Measurements from ENCODE around the gene BMP2K. TPM values are rescaled to one million over a fixed set of nuclear protein-coding genes. Genes with fewer than 3 reads are reported as not detected.

The BMP2K gene
- total RNA-seq = 10 to 100 TPM; 16.9 to 25.0 TPM

DNA sequence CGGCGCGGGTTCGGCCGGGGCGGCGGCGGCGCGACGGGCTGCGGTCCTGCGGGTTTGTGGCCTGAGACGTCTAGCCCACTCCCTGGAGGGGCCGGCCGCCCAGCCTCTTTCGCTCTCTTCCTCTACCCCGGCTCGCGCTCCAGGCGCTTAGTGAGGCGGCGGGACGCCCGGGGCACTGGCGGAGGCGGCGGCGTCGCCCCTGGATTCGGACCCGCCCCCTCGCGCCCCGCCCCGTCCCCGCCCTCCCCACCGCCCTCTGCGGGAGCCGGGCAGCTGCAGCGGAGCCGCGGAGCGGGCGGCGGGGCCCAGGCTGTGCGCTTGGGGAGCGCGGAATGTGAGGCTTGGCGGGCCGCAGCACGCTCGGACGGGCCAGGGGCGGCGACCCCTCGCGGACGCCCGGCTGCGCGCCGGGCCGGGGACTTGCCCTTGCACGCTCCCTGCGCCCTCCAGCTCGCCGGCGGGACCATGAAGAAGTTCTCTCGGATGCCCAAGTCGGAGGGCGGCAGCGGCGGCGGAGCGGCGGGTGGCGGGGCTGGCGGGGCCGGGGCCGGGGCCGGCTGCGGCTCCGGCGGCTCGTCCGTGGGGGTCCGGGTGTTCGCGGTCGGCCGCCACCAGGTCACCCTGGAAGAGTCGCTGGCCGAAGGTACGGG is at the start of gene BMP2K:
BMP2K (plus strand) TSS at position 272 of the 650 bp plus-strand sequence; CDS start at position 466, 194 bp downstream.
- Mint-ChIP-seq H3K9me3 (no peaks in the 10 kb centered on the region), H3K27ac (peak within 1 kb of the TSS; percentile 95 to 97), H3K36me3 (peaks cover 0 to 16% of the 10 kb centered on the region in 2 donors)
- peak; percentile 82 to 84 for ATAC-seq
- DNase-seq (ENCODE audit: low spot score in 2 of 2) = peak; percentile 73 to 90

- Mint-ChIP-seq H3K36me3 (no peaks in the 10 kb centered on the region), H3K9me3 (no peaks in the 10 kb centered on the region), H3K27ac (no peak overlapping the region)
- DNase-seq (ENCODE audit: low spot score in 2 of 2) (no peak), ATAC-seq (no peak)
Observed at GRCh38 chr4:78726546-78726945, 49.6 kb upstream of the BMP2K start.

- DNase-seq (ENCODE audit: low spot score in 2 of 2) = no peak
- no peak for ATAC-seq
- H3K27ac Mint-ChIP-seq = no peak overlapping the region
- H3K36me3 Mint-ChIP-seq = no peaks in the 10 kb centered on the region
- no peaks in the 10 kb centered on the region for H3K9me3 Mint-ChIP-seq
Observed at GRCh38 chr4:78732332-78733104, 43.6 kb upstream of the BMP2K start.

GRCh38 chr4:78734441-78735162 is 41.5 kb upstream of the BMP2K start:
- Mint-ChIP-seq H3K9me3 (no peaks in the 10 kb centered on the region), H3K36me3 (no peaks in the 10 kb centered on the region), H3K27ac (no peak overlapping the region)
- DNase-seq (ENCODE audit: low spot score in 2 of 2) = no peak
- ATAC-seq = no peak

DNA sequence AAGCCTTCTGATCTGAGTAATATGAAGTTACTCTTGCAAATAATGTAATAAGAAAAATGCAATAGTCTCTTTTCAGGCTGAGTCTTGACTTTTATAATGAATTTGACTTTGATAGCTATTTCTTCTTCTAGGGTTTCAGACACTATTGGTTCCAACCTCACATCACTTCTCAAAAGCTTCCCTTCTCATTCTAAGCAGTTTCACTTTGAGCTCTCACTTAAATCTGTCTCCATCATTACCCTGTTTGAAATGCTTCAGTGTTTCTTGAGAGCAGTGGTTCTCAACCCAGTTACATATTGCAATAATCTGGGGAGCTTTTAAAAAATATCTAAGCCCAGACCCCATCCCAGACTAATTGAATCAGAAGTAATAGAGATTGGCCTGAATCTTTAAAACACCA is 40.5 kb upstream of the BMP2K start:
- DNase-seq (ENCODE audit: low spot score in 2 of 2) (no peak), ATAC-seq (peak in 1 of 2 donors; percentile 40)
- Mint-ChIP-seq H3K9me3 (no peaks in the 10 kb centered on the region), H3K36me3 (no peaks in the 10 kb centered on the region), H3K27ac (no peak overlapping the region)

DNA sequence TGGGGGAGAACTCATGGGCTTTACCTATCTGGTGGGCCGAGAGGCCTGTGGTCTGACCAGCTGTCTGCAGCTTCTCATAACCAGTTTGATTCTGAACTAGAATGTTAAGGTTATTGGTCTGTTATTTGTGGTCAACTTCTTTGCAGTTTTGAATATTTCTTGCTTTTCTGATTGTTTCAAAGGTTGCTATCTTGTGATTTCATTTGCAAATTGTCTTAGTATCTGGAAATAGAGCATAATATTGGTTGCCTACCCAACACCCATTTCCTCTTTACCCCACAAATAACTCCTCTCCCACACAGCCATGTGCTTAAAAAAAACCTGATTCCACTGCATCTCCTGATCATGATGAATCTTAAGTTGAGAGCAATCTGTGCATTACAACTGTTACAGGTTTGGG is 39.1 kb upstream of the BMP2K start:
- DNase-seq (ENCODE audit: low spot score in 2 of 2) (no peak), ATAC-seq (no peak)
- Mint-ChIP-seq H3K9me3 (no peaks in the 10 kb centered on the region), H3K27ac (no peak overlapping the region), H3K36me3 (no peaks in the 10 kb centered on the region)

GRCh38 chr4:78737973-78738372 is 38.2 kb upstream of the BMP2K start:
- ATAC-seq (no peak), DNase-seq (ENCODE audit: low spot score in 2 of 2) (no peak)
- Mint-ChIP-seq H3K27ac (no peak overlapping the region), H3K9me3 (no peaks in the 10 kb centered on the region), H3K36me3 (no peaks in the 10 kb centered on the region)

- no peaks in the 10 kb centered on the region for H3K9me3 Mint-ChIP-seq
- H3K36me3 Mint-ChIP-seq = no peaks in the 10 kb centered on the region
- ATAC-seq = peak in 1 of 2 donors; percentile 63
- no peak for DNase-seq (ENCODE audit: low spot score in 2 of 2)
- no peak overlapping the region for H3K27ac Mint-ChIP-seq
Observed at GRCh38 chr4:78742300-78742699, 33.9 kb upstream of the BMP2K start.

DNA sequence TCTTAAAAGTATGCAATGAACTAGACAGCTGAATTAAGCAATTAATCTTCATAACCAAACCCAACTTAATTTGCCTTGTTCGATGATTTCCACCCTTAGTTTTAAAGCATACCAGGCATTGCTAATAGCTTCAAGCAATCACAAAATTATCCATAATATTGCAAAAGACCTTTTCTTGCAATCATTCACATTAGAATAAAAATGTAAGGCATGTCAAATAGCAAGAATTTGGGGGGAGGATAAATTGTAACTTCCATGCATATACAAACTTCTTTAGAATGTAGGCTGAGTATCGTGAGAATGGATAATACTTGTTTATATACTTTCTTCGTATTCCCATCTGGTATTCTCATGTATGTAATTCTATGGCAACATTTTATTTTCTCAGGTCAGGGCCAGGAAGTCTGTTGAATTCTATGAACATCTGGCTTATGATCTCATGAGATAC is 28.7 kb upstream of the BMP2K start:
- no peaks in the 10 kb centered on the region for H3K36me3 Mint-ChIP-seq
- no peak for DNase-seq (ENCODE audit: low spot score in 2 of 2)
- no peak for ATAC-seq
- no peak overlapping the region for H3K27ac Mint-ChIP-seq
- no peaks in the 10 kb centered on the region for H3K9me3 Mint-ChIP-seq

DNA sequence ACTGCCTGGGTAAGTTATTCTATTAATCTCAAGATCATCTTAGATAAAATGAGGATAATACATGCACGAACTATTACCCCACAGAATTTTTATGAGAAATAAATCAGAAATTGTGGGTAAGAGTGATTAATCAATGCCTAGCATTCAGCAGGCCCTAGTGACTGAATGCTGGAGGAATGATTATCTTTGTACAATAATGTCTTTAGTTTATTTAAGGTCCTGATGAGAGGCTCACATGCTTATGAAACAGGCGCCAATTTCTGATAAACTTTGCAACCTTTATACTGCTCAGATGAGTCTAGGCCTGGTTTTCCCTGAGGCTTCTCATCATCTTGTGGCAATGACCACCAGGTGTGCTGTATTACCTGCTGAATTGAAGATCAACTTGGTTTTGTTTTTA is 27.8 kb upstream of the BMP2K start:
- H3K36me3 Mint-ChIP-seq = no peaks in the 10 kb centered on the region
- no peaks in the 10 kb centered on the region for H3K9me3 Mint-ChIP-seq
- no peak for ATAC-seq
- no peak overlapping the region for H3K27ac Mint-ChIP-seq
- DNase-seq (ENCODE audit: low spot score in 2 of 2) = no peak

GRCh38 chr4:78749258-78749971 is 26.7 kb upstream of the BMP2K start:
- Mint-ChIP-seq H3K27ac (no peak overlapping the region), H3K36me3 (no peaks in the 10 kb centered on the region), H3K9me3 (no peaks in the 10 kb centered on the region)
- DNase-seq (ENCODE audit: low spot score in 2 of 2) (no peak), ATAC-seq (peak; percentile 18 to 57)

DNA sequence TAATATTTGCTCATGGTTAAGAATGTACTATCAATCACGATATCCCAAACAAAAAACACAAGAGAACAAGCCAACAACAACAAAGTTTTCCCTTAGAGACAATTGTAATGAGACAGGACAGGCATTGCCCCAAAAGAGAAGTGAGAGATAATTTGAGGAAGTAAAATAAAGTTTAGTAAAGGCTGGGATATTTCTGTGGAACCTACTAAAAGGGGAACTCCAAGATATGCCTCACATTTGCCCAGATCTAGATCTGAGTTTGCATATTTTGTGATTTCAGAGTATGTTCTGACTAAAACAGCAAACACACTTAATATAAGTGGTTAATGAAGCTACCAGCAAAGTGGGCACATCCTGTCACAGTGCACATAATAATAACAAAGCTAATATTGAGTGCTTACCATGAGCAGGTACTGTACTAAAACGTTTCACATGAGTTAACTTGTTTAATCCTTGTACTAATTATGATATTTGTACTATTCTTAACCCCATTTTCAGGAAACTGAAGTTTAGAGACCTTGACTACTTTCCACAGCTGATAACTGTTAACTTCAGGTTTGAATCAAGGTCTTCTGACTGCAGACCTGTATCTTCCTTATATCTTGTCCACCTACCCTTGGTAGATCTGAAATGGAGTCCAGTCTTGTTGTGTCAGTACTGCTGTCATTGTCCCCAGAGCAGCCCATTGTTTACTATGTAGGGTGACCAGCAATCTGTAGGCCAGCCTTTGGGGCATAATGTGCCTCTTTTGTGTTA is 26.0 kb upstream of the BMP2K start:
- Mint-ChIP-seq H3K27ac (no peak overlapping the region), H3K9me3 (no peaks in the 10 kb centered on the region), H3K36me3 (no peaks in the 10 kb centered on the region)
- no peak for DNase-seq (ENCODE audit: low spot score in 2 of 2)
- no peak for ATAC-seq

GRCh38 chr4:78753091-78753490 is 23.1 kb upstream of the BMP2K start:
- no peak for ATAC-seq
- no peak overlapping the region for H3K27ac Mint-ChIP-seq
- H3K36me3 Mint-ChIP-seq = no peaks in the 10 kb centered on the region
- no peak for DNase-seq (ENCODE audit: low spot score in 2 of 2)
- H3K9me3 Mint-ChIP-seq = no peaks in the 10 kb centered on the region

GRCh38 chr4:78754872-78755271 is 21.3 kb upstream of the BMP2K start:
- DNase-seq (ENCODE audit: low spot score in 2 of 2) (no peak), ATAC-seq (no peak)
- H3K27ac Mint-ChIP-seq = no peak overlapping the region
- H3K9me3 Mint-ChIP-seq = no peaks in the 10 kb centered on the region
- H3K36me3 Mint-ChIP-seq = no peaks in the 10 kb centered on the region

DNA sequence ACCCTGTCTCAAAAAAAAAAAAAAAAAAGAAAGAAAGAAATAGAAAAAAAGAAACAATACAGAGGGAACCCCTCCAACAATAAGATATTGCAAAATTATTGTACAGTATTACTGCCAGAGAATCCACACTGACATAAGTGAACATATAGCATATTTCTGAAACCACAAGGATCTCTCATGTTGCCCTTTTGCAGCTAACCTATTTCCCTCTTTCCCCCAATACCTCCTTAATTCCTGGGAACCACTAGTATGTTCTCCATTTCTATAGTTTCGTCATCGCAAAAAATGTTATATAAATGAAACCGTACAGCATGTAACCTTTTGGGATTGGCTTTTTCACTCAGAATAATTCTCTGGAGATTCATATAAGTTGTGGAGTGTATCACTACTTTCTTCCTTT is 20.0 kb upstream of the BMP2K start:
- Mint-ChIP-seq H3K27ac (no peak overlapping the region), H3K9me3 (no peaks in the 10 kb centered on the region), H3K36me3 (no peaks in the 10 kb centered on the region)
- DNase-seq (ENCODE audit: low spot score in 2 of 2) = no peak
- no peak for ATAC-seq

DNA sequence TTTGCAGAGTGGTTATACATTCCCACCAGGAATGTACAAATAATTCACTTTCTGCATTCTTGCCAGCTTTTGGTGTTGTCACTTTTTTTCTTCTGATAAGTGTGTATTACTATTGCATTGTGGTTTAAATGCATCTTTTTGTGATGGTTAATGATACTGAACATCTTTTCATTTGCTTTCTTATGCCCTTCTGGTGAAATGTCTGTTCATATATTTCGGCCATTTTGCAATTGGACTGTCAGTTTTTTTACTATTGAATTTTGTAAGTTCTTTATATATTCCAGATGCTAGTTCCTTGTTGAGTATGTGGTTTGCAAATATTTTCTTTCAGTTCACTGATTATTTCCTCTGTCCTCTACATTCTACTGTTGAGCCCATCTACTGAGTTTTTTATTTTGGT is 19.4 kb upstream of the BMP2K start:
- DNase-seq (ENCODE audit: low spot score in 2 of 2) (no peak), ATAC-seq (no peak)
- Mint-ChIP-seq H3K27ac (no peak overlapping the region), H3K9me3 (no peaks in the 10 kb centered on the region), H3K36me3 (no peaks in the 10 kb centered on the region)

Data from activated naive CD4-positive, alpha-beta T cell treated with anti-CD3 and anti-CD28 coated beads, Interleukin-2, amount 50 U/mL, for 72 hours (primary cell).